Calu3 (cell line): ENCODE results near the gene ARHGAP26. TPM values are rescaled to one million over a fixed set of nuclear protein-coding genes. Genes with fewer than 3 reads are reported as not detected.
A peak's percentile ranks its signal among the peaks of the same experiment; 100 is the strongest.

Source experiments
- BruUV-seq: library from RNA; stranded (reverse); fragments of 400-500 nt; replicated peaks from 2 replicates; lab custom pipeline; 2021; lab: Mats Ljungman, UMichigan
- CTCF ChIA-PET: fragments of 300-600 bp; sonication (Branson Sonifier 250); formaldehyde crosslinking; loops from one replicate; lab custom pipeline; 2022; ENCODE audit warnings: antibody characterized with exemption; lab: Charles Lee
- DNase-seq: peaks from one replicate; pipeline ENCODE4 v3.0.0; 2022
- H3K27ac Mint-ChIP-seq: one replicate; pipeline ENCODE4 v1.8.0; 2022; ENCODE audit warnings: mixed read lengths; ENCODE audit not compliant: unreplicated experiment
- H3K27me3 Mint-ChIP-seq: one replicate; pipeline ENCODE4 v1.8.0; 2022; ENCODE audit warnings: mixed read lengths; ENCODE audit not compliant: unreplicated experiment
- H3K36me3 Mint-ChIP-seq: one replicate; pipeline ENCODE4 v1.8.0; 2022; ENCODE audit warnings: mild to moderate bottlenecking, moderate library complexity, mixed read lengths; ENCODE audit not compliant: insufficient read depth, unreplicated experiment
- H3K4me1 Mint-ChIP-seq: one replicate; pipeline ENCODE4 v1.8.0; 2022; ENCODE audit warnings: mild to moderate bottlenecking, low read depth, mixed read lengths; ENCODE audit not compliant: unreplicated experiment
- H3K4me3 Mint-ChIP-seq: one replicate; pipeline ENCODE4 v1.8.0; 2022; ENCODE audit warnings: mild to moderate bottlenecking, low read depth, moderate library complexity, mixed read lengths; ENCODE audit not compliant: unreplicated experiment
- H3K9me3 Mint-ChIP-seq: one replicate; pipeline ENCODE4 v1.8.0; 2022; ENCODE audit warnings: low read depth, mixed read lengths; ENCODE audit not compliant: unreplicated experiment
- intact Hi-C: fragments of 100-400 bp; cut with micrococcal nuclease; formaldehyde crosslinking; loops from one replicate; pipeline ENCODE4 v1.10.0; 2022; ENCODE audit not compliant: unreplicated experiment
- total RNA-seq: library from RNA; stranded (reverse); gene quantifications from 2 replicates; pipeline ENCODE4 v1.2.3, GENCODE V29; 2022
- TF ChIP-seq, protein P1 (sequence below): fragments of 200-600 bp; IDR thresholded peaks from one replicate; pipeline ENCODE4 v1.8.0; 2022; ENCODE audit warnings: antibody characterized with exemption; ENCODE audit not compliant: unreplicated experiment

ARHGAP26 gene
- total RNA-seq, 1 experiment from 2014 or later: 118 TPM

GRCh38 chr5:142839711-142840346, 69.7 kb downstream of the ARHGAP26 start:
- Mint-ChIP-seq H3K27me3 (no peaks in the 10 kb centered on the region), H3K9me3 (peaks cover 2% of the 10 kb centered on the region), H3K36me3 (peaks cover 7% of the 10 kb centered on the region), H3K4me1 (peaks cover 84% of the 10 kb centered on the region), H3K4me3 (no peak overlapping the region), H3K27ac (peak overlapping the region; percentile 52)
- CTCF ChIA-PET: interaction anchor here (0.6 to 3.1 kb wide), 3 partner anchors 13 to 65 kb away, joined by 4 to 12 read pairs (median 4); no protein-coding TSS in a partner anchor
- DNase-seq: no peak
- no TSS peak for BruUV-seq
- intact Hi-C loops: loop anchor here (2.0 kb wide), 1 partner anchor 25 kb away; no protein-coding TSS in a partner anchor
- TF ChIP-seq, protein P1, sequence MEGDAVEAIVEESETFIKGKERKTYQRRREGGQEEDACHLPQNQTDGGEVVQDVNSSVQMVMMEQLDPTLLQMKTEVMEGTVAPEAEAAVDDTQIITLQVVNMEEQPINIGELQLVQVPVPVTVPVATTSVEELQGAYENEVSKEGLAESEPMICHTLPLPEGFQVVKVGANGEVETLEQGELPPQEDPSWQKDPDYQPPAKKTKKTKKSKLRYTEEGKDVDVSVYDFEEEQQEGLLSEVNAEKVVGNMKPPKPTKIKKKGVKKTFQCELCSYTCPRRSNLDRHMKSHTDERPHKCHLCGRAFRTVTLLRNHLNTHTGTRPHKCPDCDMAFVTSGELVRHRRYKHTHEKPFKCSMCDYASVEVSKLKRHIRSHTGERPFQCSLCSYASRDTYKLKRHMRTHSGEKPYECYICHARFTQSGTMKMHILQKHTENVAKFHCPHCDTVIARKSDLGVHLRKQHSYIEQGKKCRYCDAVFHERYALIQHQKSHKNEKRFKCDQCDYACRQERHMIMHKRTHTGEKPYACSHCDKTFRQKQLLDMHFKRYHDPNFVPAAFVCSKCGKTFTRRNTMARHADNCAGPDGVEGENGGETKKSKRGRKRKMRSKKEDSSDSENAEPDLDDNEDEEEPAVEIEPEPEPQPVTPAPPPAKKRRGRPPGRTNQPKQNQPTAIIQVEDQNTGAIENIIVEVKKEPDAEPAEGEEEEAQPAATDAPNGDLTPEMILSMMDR: no peak

GRCh38 chr5:142840575-142840974, 70.4 kb downstream of the ARHGAP26 start:
- Mint-ChIP-seq H3K27me3 (no peaks in the 10 kb centered on the region), H3K4me1 (peaks cover 84% of the 10 kb centered on the region), H3K27ac (no peak overlapping the region), H3K36me3 (peaks cover 7% of the 10 kb centered on the region), H3K9me3 (peaks cover 2% of the 10 kb centered on the region), H3K4me3 (no peak overlapping the region)
- DNase-seq: no peak
- intact Hi-C loops: loop anchor here (2.0 kb wide), 1 partner anchor 24 kb away; no protein-coding TSS in a partner anchor
- CTCF ChIA-PET: no interaction called here
- TF ChIP-seq, protein P1: no peak
- no TSS peak for BruUV-seq

- DNase-seq: no peak
- CTCF ChIA-PET: no interaction called here
- H3K27me3 Mint-ChIP-seq: no peaks in the 10 kb centered on the region
- TF ChIP-seq, protein P1: no peak
- intact Hi-C loops: loop anchor here (2.0 kb wide), 1 partner anchor 23 kb away; no protein-coding TSS in a partner anchor
- no peak overlapping the region for H3K4me3 Mint-ChIP-seq
- peaks cover 84% of the 10 kb centered on the region for H3K4me1 Mint-ChIP-seq
- no TSS peak for BruUV-seq
- peaks cover 7% of the 10 kb centered on the region for H3K36me3 Mint-ChIP-seq
- peak overlapping the region; percentile 51 for H3K27ac Mint-ChIP-seq
- H3K9me3 Mint-ChIP-seq: peaks cover 2% of the 10 kb centered on the region
Measured at GRCh38 chr5:142841511-142842265, 71.5 kb downstream of the ARHGAP26 start.

GRCh38 chr5:142842994-142843905, 73.1 kb downstream of the ARHGAP26 start:
- intact Hi-C loops: no loop called here
- CTCF ChIA-PET: interaction anchor here (0.8 to 1.4 kb wide), 2 partner anchors 10 to 20 kb away, joined by 5 to 6 read pairs; no protein-coding TSS in a partner anchor
- Mint-ChIP-seq H3K36me3 (no peaks in the 10 kb centered on the region), H3K27ac (no peak overlapping the region), H3K9me3 (no peaks in the 10 kb centered on the region), H3K4me1 (peaks cover 78% of the 10 kb centered on the region), H3K27me3 (no peaks in the 10 kb centered on the region), H3K4me3 (no peak overlapping the region)
- TF ChIP-seq, protein P1: no peak
- BruUV-seq: no TSS peak
- no peak for DNase-seq
